Femur (tissue), 1 donor: Measurements from ENCODE around the gene SCN4A.
A peak's percentile ranks its signal among the peaks of the same experiment; 100 is the strongest.
"Not testable (repeated sequence)": the region's sequence is repeated elsewhere in the genome, so short reads cannot be mapped to it uniquely, and the experiment has no call there.

Experiments
- DNase-seq: peaks from one replicate; pipeline ENCODE4 v3.0.0-alpha.2; 2017

Gene SCN4A

DNA sequence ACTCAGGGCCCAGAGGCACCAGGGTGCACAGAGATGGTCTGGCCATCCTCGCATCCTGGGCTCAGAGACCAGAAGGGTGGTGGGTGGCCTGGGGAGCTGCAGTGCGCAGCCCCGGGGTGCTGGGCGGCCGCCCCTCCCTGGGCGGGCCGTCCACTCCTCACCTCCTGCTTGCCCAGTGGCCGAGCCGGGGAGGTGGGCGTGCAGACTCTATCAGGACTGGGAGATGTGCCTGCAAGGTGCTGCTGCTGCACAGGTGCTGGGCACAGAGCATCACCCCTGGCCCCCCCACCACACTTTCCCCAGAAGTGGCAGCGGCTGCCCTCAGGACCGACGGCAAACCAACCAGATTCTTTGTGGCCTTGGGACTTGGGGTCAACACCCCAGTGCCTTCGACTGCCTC, at the start of gene SCN4A:
SCN4A (minus strand) TSS at position 123 of the 400 bp plus-strand sequence; CDS start at position 46, 77 bp downstream.
- DNase-seq = no peak

GRCh38 chr17:64020056-64020766, 47.5 kb upstream of the SCN4A start, which contains the start of gene ICAM2:
ICAM2 (minus strand) TSS chr17:64020633; CDS start chr17:64006691, 13,942 bp downstream.
- DNase-seq = peak; percentile 63

DNA sequence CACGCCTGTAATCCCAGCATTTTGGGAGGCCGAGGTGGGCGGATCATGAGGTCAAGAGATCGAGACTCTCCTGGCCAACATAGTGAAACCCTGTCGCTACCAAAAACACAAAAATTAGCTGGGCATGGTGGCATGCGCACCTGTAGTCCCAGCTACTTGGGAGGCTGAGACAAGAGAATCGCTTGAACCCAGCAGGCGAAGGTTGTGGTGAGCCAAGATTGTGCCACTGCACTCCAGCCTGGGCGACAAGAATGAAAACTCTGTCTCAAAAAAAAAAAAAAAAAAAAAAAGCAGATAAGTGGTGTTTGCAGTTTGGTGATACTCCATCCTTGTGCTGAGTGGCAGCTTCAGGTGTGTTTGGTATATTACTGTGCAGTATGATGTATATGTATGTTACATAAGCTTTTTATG, 46.8 kb upstream of the SCN4A start:
- DNase-seq = not testable (repeated sequence)

DNA sequence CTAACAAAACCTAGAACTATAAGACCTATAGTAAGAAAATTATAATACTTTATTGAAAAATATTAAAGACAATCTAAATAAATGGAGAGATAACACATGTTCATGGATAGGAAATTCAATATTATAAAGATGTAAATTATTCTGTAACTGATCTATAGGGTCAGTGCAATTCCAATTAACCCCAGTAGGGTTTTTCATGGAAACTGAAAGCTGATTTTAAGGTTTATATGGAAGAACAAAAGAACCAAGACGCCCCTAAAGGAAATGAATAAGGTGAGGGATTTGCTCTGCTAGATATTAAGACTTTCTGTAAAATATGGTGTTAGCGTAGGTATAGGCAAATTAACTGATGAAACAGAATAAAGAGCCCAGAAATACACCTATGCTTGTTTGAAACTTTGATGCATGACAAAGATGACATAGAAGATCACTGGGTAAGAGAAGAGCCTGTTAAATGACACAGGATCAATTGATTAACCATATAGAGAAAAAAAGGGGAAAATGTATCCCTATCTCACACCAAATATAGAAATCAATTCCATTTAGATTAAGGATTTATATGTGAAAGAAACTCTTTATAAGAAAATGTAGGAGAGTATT, 44.8 kb upstream of the SCN4A start:
- DNase-seq = no peak

- DNase-seq = no peak
These were observed 44.3 kb upstream of the SCN4A start for GRCh38 chr17:64016974-64017373.

DNA sequence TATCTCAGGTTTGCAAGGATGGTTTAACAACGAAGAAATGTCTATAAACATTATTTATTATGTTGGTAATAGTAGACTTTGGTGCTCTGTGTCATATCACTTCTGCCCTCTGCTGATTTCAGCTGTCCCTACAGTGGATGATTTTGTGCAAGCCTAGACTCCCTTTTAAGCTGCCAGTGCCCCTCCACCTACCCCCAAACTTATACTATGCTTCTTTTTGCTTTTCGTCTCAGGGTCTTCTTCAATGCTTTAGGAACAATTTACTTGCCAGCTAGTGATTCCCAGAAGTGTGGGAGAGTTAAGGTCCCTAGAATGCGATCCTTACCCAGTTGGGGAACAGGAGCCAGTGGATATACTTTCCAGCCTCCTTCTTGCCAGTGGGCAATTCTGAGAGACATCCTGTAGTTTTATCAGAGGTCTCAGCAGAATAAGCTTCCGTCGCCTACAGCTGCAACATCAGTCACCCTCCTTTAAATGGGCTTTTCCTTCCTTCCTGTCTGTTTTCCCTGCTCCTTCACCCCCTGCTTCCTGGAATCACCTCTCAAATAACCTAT, 43.6 kb upstream of the SCN4A start:
- no peak for DNase-seq

DNA sequence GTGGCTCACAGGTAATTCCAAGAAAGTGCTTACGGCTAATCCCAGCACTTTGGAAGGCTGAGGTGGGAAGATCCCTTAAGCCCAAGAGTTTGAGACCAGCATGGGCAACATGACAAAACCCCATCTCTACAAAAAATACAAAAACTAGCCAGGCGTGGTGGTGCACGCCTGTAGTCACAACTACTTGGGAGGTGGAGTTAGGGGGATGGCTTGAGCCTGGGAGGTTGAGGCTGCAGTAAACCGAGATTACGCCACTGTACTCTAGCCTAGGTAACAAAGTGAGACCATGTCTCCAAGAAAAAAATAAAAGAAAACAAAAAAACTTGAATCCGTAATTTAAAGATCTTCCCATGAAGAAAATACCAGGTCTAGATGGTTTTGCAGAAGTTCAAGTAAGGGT, 42.7 kb upstream of the SCN4A start:
- DNase-seq = no peak

DNA sequence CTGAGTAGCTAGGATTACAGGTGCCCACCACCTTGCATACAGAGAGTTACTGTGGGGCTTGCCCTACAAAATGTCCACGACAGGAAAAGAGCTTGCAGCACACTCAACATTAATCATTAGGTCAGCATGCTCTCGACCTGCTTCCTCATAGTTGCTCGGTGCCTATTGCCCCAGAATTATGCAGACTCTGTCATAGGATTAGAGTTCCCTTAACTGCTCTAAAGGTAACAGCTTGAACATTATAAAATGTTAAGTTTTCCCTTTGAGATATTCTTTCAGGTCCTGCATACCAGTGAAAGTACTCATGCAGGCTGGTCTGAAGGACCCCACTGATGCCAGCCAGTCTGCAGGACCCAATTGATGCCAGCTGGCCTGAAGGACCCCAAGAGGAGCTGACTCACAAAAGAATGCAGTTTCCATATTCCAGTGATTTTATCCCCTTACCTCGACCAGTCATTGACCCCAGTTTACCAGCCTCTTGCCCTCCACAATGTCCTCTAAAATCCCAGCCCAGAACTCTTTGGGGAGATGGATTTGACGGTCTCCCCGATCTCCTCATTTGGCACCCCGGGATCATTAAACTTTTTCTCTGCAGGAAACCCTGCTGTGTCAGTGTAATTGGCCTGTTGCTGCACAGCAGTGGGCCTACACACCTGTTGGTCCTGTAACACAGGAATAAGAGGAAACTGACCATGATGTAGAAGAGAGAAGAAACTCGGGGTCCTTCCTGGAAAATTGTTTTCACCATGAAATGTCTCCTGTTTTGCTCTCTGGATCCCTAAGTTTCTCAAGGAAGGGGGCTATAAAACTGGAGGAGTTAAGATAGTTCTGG, 37.1 kb upstream of the SCN4A start:
- DNase-seq = no peak

- no peak for DNase-seq
These were observed 36.1 kb upstream of the SCN4A start for GRCh38 chr17:64008830-64009229.

DNA sequence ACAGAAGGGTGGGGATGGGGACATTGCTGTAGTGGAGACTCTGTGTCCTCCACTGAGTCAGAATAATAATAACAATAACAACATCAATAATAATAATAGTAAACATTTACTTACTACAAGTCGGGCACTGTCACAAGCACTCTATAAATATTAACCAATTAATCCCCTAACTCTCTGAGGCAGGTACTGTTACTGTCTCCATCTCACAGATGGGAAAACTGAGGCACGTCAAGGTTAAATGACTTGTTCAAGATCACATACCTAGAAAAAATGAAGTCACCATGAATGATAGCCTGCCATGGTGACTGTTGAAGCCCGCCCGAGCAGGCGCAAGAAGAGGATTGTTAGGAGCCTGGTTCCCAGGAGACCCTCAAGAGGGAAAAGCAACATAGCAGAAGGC, 35.6 kb upstream of the SCN4A start:
- DNase-seq = no peak

DNA sequence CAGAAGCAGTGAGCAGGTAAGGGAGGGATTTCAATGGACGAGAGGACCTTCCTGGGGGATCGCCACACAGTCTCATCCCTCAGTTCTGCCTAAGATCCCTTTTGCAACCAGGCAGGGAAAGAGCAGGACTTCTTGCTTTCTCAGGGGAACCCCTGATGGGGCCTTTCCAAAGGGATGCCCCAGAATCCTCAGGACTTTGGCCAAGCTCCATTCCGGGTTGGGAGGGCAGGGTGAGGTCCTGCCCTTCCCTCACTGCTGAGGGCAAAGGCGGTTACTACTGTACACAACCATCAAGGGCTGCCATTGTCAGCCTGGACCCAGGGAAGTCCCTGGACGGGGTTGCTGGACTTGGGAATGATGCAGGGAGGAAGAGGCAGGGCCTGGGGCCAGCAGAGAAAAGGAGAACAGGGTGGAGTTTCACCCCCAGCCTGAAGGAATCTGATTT, 35.1 kb upstream of the SCN4A start:
- no peak for DNase-seq

DNA sequence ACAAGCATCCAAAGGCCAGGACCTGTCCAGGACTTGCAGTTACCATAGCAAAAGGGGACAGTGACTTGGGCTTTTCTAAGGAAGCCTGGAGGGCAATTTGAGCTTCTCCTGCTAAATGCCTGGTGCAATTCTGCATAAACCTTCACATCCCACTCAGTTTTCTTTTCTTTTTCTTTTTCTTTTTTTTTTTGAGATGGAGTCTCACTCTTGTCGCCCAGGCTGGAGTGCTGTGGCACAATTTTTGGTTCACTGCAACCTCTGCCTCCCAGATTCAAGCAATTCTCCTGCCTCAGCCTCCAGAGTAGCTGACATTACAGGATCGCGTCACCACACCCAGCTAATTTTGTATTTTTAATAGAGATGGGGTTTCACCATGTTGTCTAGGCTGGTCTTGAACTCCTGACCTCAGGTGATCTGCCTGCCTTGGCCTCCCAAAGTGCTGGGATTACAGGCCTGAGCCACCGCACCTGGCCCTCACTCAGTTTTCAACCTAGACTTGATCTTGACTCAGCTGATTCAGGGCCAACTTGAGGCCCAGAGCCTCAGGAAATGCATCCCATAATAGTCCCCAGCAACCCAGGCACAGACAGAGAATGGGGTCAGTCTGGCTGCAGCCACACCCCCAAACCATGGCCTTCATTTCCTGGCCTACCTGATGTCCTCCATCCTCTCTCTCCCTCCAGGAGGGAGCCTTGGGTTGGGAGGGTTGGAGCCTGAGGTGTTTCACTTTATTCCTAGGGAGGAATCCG, 34.5 kb upstream of the SCN4A start:
- DNase-seq = not testable (repeated sequence)

GRCh38 chr17:64006361-64007088, 33.8 kb upstream of the SCN4A start:
- peak; percentile 65 for DNase-seq

GRCh38 chr17:64005734-64006167, 33.0 kb upstream of the SCN4A start:
- DNase-seq = no peak

GRCh38 chr17:64004903-64005733, 32.4 kb upstream of the SCN4A start:
- no peak for DNase-seq

GRCh38 chr17:64004218-64004770, 31.6 kb upstream of the SCN4A start:
- DNase-seq = no peak

- no peak for DNase-seq
These were observed 30.9 kb upstream of the SCN4A start for GRCh38 chr17:64003526-64004121.

- DNase-seq = no peak
These were observed 30.2 kb upstream of the SCN4A start for GRCh38 chr17:64002658-64003525.
